Fibroblast of gingiva (primary cell): ENCODE data around the gene NRP1.

Source experiments
- DNase-seq: peaks from one replicate; pipeline ENCODE4 v3.0.0-alpha.2; 2011; ENCODE audit warnings: low read depth

NRP1 gene

DNA sequence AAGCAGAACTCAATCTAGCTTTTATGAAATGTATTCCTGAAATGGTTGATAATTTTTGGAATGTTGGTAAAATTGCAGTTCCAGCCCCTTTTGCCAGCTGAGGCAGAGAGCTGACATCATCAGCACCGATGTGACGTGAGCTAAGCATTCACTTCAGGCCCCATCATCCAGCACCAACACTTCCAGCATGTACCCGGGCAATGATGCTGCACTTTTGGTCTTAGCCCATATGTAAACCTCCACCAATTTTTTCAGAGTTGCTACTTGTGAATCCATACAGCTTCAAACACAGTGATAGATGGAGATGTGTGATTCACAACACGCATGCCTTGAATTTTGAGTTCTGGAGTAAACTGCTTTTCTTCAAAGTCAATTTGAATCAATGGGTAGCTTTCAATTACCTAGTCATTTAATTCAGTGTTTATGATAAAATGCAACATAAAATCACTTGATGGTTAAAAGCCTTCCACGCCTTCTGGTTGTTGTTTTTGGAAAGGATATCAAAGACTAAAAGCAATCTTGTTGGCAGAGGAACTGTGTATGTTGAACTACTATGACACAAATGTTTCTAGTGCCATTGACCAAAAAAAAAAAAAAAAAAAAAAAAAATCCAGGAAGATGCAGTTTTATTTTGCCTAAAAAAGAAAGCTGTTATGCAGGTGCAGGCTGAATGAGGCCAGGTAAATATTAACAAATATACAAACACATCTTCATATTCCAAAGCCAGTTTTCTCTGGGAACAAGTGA is 73.9 kb downstream of the NRP1 start:
- DNase-seq: no peak

GRCh38 chr10:33258967-33259366 is 75.5 kb downstream of the NRP1 start:
- no peak for DNase-seq

DNA sequence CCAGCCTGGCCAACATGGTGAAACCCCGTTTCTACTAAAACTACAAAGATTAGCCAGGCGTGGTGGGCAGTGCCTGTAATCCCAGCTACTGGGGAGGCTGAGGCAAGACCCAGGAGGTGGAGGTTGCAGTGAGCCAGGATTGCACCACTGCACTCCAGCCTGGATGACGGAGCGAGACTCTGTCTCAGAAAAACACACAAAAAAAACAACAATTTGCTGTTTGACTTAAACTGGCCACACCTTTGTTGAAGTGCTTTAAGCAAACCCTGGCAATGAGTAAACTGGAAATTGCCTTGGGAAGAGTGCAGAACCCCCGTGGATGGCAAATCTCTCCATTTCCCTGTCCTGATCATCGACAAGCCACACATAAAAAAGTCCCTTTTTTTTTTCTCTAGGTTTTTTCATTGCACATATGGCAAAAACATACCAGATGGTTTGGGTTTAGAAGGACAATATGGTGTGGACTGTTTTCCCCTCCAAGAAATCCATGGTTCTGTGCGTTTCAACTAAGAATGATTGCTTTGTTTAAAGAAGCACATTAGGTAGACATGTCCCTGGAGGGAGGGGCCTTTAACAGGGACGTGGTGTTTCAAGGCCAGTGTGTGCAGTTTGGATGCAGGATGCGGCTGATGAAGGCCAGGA is 76.9 kb downstream of the NRP1 start:
- no peak for DNase-seq

DNA sequence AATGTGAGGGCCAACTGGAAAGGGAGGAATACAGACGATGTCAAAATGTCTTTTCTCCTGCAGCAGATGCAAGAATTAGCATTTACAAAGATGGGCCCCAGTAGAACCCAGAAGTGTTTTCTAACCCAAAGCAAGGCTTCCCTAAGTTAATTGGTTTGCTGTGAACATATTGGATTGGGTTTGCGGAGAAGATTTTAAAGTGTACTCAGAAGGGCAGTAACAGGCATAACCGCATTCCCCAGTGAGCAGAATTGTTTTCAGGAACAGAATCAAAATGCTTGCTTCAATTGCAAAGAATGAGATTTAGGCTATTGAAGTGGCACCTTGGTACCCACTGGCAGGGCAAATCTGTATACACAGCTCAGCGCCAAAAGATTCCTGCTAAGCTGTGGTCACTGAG is 78.0 kb downstream of the NRP1 start:
- DNase-seq: no peak

DNA sequence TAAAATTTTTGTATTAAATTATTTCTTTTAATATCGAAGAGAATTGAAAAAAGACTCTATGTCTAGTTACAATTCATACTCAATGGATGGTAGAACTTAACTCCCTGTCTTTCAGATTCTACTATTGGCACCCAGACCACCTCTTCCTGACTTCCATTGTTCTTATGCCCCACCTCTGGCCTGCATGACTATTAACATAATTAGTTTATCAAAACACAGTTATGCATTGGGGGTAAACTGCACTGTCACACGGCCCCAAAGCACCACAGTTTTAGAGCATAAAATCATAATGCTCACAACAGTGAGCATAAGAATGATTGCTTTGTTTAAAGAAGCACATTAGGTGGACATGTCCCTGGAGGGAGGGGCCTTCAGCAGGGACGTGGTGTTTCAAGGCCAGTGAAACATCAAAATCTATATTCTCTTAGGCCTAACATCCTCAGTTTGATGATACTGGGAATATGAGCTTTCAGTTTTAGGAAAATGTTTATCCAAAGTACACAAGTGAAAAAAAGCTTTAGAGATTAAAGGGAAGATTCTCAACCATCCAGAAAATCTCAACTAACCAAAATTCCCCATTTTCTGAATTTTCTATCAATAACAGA is 79.8 kb downstream of the NRP1 start:
- DNase-seq: no peak

- DNase-seq: no peak
These were observed 81.1 kb downstream of the NRP1 start for GRCh38 chr10:33253411-33253810.

DNA sequence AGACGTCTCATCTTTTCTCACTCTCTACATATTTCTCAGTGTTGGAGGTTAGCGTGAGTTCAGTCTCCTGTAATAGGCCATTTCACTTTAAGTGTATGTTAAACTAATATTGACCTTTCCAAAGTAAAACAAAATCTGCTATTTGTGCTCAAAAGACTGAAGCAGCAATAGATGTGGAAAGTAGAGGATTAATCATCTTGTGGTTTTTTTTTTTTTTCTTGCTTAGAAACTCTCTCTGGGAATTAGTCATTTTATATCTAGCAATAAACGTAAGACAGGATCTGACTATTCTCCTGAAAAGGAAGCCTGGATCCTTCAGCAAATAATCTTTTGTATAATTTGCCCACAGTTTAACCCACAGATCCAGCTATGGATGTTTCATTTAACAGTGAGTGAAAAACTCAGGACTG is 81.7 kb downstream of the NRP1 start:
- peak; percentile 63 for DNase-seq

GRCh38 chr10:33252324-33252723 is 82.1 kb downstream of the NRP1 start:
- DNase-seq: no peak

GRCh38 chr10:33249659-33250345 is 84.7 kb downstream of the NRP1 start:
- DNase-seq: peak; percentile 39

DNA sequence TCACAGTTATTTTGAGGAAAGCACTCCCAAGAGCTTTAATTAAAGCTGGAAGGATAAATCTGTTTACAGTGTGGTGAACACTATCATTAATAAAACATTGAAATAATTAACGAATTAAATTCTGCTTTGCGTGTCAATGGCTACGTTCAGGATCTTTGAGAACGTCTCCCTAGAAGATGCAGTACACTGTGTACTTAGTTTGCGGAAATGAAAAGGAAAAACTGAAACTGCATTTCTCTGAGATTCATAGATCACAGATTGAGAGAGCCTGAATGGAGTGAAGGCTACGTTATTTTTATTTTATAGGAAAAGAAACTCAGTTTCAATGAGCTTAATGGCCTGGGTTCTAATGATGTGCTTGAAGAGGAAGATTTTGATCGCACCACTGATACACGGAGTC is 85.3 kb downstream of the NRP1 start:
- no peak for DNase-seq

GRCh38 chr10:33248638-33249037 is 85.8 kb downstream of the NRP1 start:
- peak; percentile 80 for DNase-seq

GRCh38 chr10:33247221-33247922 is 87.1 kb downstream of the NRP1 start:
- DNase-seq: no peak

GRCh38 chr10:33245343-33245742 is 89.1 kb downstream of the NRP1 start:
- DNase-seq: no peak

DNA sequence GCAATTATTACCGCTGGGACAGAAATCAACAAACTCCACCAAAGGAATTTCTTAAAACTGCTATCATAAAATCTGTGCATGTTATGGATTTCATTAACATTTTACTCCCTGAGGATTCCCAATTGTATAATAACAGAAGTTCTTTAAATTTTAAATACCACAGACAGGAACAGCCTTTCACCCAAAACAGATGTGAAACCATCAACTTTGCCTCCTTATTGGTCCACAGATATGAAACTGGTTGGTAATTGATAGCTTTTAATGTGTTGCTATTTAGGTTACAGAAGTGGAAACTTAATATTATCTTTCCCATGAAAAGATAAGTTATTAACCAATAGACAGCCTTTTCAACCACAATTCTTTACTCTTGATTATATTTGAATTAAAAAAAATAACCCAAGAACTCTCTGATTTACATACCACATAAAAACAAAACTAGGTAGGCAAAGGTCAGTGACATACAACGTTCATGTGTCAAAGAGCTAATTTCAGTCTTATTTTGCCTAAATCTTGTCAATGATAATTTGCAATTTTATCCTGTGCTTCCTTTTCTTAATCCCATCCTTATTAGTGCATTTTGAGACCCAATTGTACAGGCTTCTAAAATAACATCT is 90.0 kb downstream of the NRP1 start:
- DNase-seq: no peak

- no peak for DNase-seq
These were observed 90.8 kb downstream of the NRP1 start for GRCh38 chr10:33243703-33244102.

- DNase-seq: no peak
These were observed 91.5 kb downstream of the NRP1 start for GRCh38 chr10:33242931-33243330.

DNA sequence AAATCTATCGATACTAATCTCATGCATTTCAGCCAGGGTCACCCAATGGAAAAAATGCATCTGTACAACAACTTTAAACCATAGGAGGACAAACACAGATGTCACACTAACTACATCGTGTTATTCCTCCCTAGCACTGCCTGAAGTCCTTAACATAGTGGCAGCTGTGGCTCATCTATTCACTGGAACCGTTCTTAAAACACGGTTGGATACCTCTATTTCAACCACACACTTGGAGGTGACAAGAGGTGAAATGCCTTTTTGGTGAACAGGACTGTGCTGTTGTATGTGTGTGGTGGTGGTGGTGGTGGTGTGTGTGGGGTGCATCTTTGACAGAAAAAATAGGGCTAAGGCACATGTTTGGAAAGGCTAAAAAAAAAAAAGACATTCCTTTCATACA is 93.1 kb downstream of the NRP1 start:
- no peak for DNase-seq

DNA sequence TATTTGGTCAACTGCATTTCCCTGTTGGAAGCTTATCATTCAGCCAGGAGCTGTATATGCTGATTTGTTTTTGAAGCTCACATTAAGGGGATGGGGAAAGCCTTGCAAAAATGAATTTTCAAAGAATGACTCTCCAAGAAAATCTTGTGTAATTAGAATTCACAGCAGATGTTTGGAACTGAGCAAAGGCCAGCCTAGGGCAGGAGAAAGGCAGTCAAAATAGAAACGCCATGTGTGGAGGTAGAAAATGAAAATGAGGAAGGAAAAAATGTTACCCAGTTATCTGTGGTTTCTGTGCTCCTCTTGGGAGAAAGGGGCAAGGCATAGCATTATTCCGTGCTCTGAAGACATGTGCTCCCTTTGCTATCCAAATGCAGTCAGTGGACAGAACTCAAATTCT is 93.5 kb downstream of the NRP1 start:
- peak; percentile 87 for DNase-seq

DNA sequence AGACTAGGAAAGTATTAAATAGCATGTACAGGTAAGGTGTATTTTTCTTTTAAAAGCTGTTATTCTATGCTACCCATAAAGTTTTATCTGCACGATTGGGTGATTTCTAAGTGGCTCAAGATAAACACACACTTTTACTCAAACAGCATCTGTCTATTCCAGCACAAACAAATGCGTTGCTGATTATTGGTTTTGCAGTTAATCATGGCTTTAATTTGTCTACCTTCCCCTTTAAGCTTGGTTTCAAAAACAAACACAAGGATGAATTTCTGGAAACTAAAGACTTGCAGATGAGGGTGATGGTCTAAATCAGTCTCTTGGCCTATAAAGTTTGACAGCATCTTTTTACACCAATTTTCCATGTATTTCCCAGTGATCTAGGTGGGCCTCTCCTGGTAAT is 94.2 kb downstream of the NRP1 start:
- no peak for DNase-seq

- DNase-seq: no peak
These were observed 95.2 kb downstream of the NRP1 start for GRCh38 chr10:33239257-33239656.

DNA sequence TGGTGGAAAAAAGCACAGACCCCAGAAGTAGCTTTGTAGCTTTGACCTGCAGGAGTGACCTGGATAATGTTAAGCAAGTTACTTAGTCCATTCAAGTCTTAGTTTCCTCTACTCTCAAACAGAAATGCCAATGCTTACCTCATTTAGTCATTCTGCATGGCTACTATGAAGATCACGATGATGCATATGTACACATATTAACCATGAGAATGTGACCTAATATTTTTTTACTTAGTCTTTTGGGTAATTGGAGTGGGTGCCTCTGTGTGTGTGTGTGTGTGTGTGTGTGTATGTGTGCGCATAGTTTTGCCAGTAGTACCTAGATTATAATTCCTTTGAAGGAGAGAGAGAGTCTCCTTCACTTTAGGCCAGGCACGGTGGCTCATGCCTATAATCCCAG is 95.8 kb downstream of the NRP1 start:
- DNase-seq: peak; percentile 49
